DOHH2 (cell line): ENCODE data around the gene CTTNBP2.

Experiments used
- CTCF ChIP-seq: fragments of 200-600 bp; sonication (generic); IDR thresholded peaks from one replicate; pipeline ENCODE4 v1.5.1; 2014; ENCODE audit warnings: antibody characterized with exemption, mild to moderate bottlenecking, low read depth, low read length; ENCODE audit not compliant: poor library complexity, severe bottlenecking
- EZH2phosphoT487 ChIP-seq: fragments of 200-600 bp; sonication (generic); IDR thresholded peaks from 2 replicates; pipeline ENCODE4 v1.6.1; 2017; ENCODE audit warnings: borderline replicate concordance, mild to moderate bottlenecking, antibody characterized with exemption, low read length, moderate library complexity, mixed read lengths

GRCh38 chr7:117757440-117757839 lies 115.8 kb downstream of the CTTNBP2 start:
- TF ChIP-seq CTCF (no peak), EZH2phosphoT487 (no peak)
